NCI-H2227 (cell line): Measurements from ENCODE around the gene EIF3M.
"Not testable (repeated sequence)": the region's sequence is repeated elsewhere in the genome, so short reads cannot be mapped to it uniquely, and the experiment has no call there.

Experiments
- DNase-seq: peaks from one replicate; lab custom pipeline; 2025; ENCODE audit not compliant: unreplicated experiment; lab: John Stamatoyannopoulos, UW

Gene EIF3M

DNA sequence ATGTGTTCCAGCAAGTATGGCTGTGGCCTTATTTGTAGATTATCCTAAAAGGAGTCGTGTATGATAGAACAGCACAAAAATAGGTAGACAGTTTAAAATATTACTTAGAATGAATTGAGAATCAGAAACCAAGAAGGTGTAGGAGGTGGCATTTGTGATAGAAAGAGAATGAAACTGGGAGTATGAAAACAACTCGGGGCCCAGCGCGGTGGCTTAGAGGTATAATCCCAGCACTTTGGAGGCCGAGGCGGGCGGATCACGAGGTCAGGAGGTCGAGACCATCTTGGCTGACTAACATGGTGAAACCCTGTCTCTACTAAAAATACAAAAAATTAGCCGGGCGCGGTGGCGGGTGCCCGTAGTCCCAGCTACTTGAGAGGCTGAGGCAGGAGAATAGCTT, 12.5 kb downstream of the EIF3M start:
- DNase-seq, result not testable (repeated sequence)

- no peak for DNase-seq
Measured at GRCh38 chr11:32597921-32598320, 14.3 kb downstream of the EIF3M start.

DNA sequence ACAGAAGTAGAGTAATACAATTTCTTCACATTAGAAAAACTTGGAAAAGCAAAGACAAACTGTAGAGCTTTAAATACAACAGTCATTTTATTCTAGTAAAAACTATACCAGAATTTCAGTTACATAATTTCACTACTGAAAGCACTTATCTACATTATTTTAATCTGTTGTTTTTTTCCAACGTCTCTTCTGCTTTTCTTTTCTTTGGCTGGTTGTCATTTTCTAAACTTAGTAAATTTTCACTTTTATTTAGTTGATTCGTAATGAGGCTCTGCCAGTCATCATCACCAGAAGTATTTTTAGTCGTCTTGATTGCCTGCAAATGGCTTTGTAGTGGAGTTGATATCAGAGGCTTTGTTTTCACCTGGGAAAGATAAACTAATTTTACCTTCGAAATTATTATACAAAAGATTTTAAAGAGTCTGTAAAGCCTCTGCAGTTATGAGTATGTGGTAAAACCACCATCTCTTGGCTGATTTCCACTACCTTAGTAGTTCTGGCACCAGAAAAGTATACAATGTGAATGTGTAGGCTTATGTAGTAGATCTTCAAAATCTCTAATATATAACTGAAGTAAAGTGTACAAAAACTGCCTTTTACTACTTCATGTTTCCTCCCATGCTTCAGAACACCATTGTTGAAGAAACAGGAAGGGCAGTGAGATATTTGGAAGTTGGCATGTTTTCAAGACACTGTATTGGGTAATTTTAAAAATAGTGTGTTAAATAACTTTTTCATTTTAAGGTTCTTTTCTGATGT, 19.2 kb downstream of the EIF3M start:
- DNase-seq, result no peak

DNA sequence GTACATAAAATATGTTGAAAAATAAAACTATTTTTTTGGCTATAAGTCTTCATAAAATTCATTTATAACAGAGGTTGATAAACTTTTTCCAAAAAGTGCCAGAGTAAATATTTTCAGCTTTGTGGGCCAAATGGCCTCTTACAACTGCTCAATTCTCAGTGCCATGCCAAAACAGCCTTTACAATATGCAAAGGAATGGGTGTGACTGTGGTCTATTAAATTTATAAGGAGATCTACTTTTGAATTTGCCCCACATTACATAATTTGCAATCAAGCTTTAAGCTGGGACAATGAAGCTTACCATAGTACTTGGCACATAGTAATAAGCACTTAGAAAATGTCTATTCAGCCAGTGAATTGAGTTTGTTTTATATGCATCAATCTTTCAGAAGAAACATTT, 22.6 kb downstream of the EIF3M start:
- DNase-seq, result no peak

- not testable (repeated sequence) for DNase-seq
Measured at GRCh38 chr11:32608826-32609225, 25.2 kb downstream of the EIF3M start.

GRCh38 chr11:32610797-32611352, 27.2 kb downstream of the EIF3M start:
- DNase-seq, result no peak

- no peak for DNase-seq
Measured at GRCh38 chr11:32613500-32614151, 30.0 kb downstream of the EIF3M start.

DNA sequence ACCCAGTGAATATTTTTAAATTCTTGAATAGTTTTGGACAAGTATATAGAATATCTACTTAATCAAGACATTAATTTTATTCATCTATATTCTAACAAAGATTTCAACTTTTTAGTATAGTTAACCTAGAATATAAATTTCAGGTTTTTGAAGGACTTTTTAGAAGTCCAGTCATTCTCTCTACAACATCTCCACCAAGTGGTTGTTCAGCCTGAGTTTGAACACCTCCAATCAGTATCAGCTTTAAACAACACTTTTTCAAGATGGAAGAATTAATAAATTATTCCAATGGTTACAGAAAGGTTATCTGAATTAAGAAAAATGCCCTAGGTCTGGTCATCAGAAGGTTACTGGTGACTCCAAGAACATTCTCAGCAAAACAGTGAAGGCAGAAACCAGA, 31.8 kb downstream of the EIF3M start:
- DNase-seq, result no peak

- DNase-seq, result no peak
Measured at GRCh38 chr11:32616903-32617302, 33.3 kb downstream of the EIF3M start.

DNA sequence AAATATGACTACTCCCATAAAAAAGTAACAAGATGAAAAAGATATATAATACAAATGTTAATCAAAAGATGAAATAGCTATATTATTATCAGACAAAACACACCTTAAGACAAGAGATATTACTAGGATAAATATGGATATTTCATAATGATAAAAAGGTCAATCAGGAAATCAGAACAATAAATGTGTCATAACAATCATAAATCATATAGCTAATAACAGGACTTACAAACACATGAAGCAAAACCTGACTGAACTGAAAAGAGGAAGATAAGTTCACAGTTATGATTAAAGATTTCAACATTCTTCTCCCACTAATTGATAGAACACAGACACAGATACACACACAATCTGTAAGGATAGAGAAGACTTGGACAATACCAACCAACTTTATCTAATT, 47.2 kb downstream of the EIF3M start:
- no peak for DNase-seq

DNA sequence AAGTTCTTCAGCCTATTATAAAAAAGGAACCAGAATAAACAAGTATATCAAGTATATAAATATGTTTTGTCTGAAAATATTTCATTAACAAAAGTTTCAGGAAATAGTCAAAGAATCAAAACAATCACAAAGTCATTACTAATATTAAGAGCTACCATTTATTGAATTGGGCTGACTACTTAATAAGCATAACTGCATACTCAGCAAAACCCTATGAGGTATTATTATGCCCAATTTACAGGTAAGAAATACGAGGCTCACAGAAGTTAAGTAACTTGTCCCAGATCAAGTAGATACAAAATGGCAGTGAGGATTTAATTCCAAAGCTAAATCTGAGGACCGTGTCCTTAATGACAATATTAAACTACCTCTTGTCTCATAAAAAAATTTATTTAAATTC, 52.2 kb downstream of the EIF3M start:
- DNase-seq, result no peak

DNA sequence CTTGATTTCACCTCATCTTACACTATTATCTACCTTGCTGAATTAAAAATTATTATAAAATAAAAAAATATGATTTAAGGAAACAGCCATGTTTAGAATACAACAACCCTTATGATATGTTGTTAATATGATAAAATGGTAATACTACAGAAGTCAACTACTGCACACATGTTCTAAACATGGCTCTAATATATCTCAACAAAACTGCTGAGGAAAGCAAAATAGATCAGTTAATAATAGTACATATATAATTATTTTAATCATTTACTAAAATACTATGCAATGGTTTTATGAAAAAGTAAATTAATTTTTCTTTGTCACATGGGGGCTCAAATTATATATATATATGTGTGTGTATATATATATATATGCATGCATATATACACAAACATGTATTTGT, 57.7 kb downstream of the EIF3M start:
- DNase-seq, result no peak

DNA sequence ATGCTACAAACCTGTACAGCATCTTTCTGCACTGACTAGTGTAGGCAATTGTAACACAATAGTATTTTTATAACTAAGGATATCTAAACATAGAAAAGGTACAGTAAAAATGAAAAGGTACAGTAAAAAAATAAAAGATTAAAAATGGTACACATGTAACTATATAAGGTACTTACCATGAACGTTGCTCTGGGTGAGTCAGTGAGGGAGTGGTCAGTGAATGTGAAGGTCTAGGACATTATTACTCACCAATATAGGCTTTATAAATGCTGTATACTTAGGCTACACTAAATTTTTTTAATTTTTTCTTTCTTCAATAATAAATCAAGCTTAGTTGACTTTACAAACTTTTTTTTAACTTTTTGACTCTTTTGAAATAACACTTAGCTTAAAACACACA, 59.9 kb downstream of the EIF3M start:
- DNase-seq, result no peak
